SK-N-SH (cell line): Measurements from ENCODE around the gene KIAA2012. TPM values are rescaled to one million over a fixed set of nuclear protein-coding genes. Genes with fewer than 3 reads are reported as not detected.

Source experiments
- CTCF ChIA-PET: fragments of 300-600, 350-600 bp; formaldehyde crosslinking; extraction: SDS; loops from one replicate; lab custom pipeline; 2021; lab: Yijun Ruan, JAX
- POLR2A ChIA-PET: fragments of 350-600 bp; sonication (Branson Sonifier 250); formaldehyde crosslinking; extraction: SDS; loops from one replicate; lab custom pipeline; 2020; ENCODE audit warnings: antibody characterized with exemption, inconsistent platforms; lab: Yijun Ruan, JAX
- DNase-seq: peaks from one replicate; pipeline ENCODE4 v3.0.0; 2012
- H2AFZ ChIP-seq: fragments of 200-600 bp; sonication (generic); 2 replicates; pipeline ENCODE4 v1.8.1; 2016; ENCODE audit warnings: antibody characterized with exemption, mild to moderate bottlenecking, low read depth
- H3F3A ChIP-seq: fragments of 200-600 bp; sonication (generic); replicated peaks from 2 replicates; pipeline ENCODE3; 2016; ENCODE audit warnings: antibody characterized with exemption, mild to moderate bottlenecking; ENCODE audit not compliant: insufficient read depth
- H3K27ac ChIP-seq, 2 experiments: fragments of 200-500 bp in 1 of 2; fragments of 200-600 bp in 1 of 2; sonication (Bioruptor generic) in 1 of 2; sonication (generic), shearing (Covaris generic) in 1 of 2; 2 replicates each; pipeline versions ENCODE4 v1.5.1 to v1.6.1; 2014 to 2016; ENCODE audit warnings: low read depth in 2 of 2, inconsistent platforms in 1 of 2, low read length in 1 of 2, mild to moderate bottlenecking in 1 of 2, mixed read lengths in 1 of 2
- H3K27me3 ChIP-seq: fragments of 200-600 bp; sonication (generic), shearing (Covaris generic); 2 replicates; pipeline ENCODE4 v1.6.1; 2016; ENCODE audit warnings: mixed run types; ENCODE audit not compliant: insufficient read depth
- H3K36me3 ChIP-seq, 2 experiments: fragments of 200-500 bp in 1 of 2; fragments of 200-600 bp in 1 of 2; sonication (Bioruptor generic) in 1 of 2; sonication (generic) in 1 of 2; replicated peaks in 1 of 2; 2 replicates each; pipeline versions ENCODE3 to v1.5.1; 2014 to 2016; ENCODE audit warnings: low read length in 1 of 2, mild to moderate bottlenecking in 1 of 2; ENCODE audit not compliant: insufficient read depth in 2 of 2, control insufficient read depth in 1 of 2
- H3K4me1 ChIP-seq, 2 experiments: fragments of 200-500 bp in 1 of 2; fragments of 200-600 bp in 1 of 2; sonication (Bioruptor generic) in 1 of 2; sonication (generic), shearing (Covaris generic) in 1 of 2; 2 replicates each; pipeline versions ENCODE4 v1.5.1 to v1.6.1; 2014 to 2016; ENCODE audit warnings: low read depth in 1 of 2, low read length in 1 of 2, mixed run types in 1 of 2; ENCODE audit not compliant: insufficient read depth in 2 of 2, control insufficient read depth in 1 of 2
- H3K4me2 ChIP-seq: fragments of 200-600 bp; sonication (generic), shearing (Covaris generic); 2 replicates; pipeline ENCODE4 v1.6.1; 2017; ENCODE audit warnings: mixed run types
- H3K4me3 ChIP-seq, 2 experiments: fragments of 200-500 bp in 1 of 2; fragments of 200-600 bp in 1 of 2; sonication (Bioruptor generic) in 1 of 2; sonication (generic), shearing (Covaris generic) in 1 of 2; 2 replicates each; pipeline versions ENCODE4 v1.5.1 to v1.8.1; 2014 to 2016; ENCODE audit warnings: low read depth in 2 of 2, inconsistent platforms in 1 of 2, low read length in 1 of 2, mild to moderate bottlenecking in 1 of 2, mixed read lengths in 1 of 2, moderate library complexity in 1 of 2
- H3K79me2 ChIP-seq: fragments of 200-600 bp; sonication (generic); 2 replicates; pipeline ENCODE4 v1.8.1; 2017; ENCODE audit warnings: mild to moderate bottlenecking; ENCODE audit not compliant: insufficient read depth
- H3K9ac ChIP-seq: fragments of 200-600 bp; sonication (generic); 2 replicates; pipeline ENCODE4 v1.6.1; 2017; ENCODE audit warnings: mixed run types
- H3K9me2 ChIP-seq: fragments of 200-600 bp; sonication (generic); 2 replicates; pipeline ENCODE4 v1.6.1; 2017; ENCODE audit warnings: mixed run types
- H3K9me3 ChIP-seq: fragments of 200-600 bp; sonication (generic); 2 replicates; pipeline ENCODE4 v1.6.1; 2017; ENCODE audit warnings: mixed run types, mild to moderate bottlenecking, moderate library complexity
- H4K20me1 ChIP-seq: fragments of 200-600 bp; sonication (generic); 2 replicates; pipeline ENCODE4 v1.6.1; 2017; ENCODE audit warnings: mild to moderate bottlenecking, mixed run types; ENCODE audit not compliant: insufficient read depth
- CHD2 ChIP-seq: fragments of 150-350 bp; IDR thresholded peaks from 2 replicates; pipeline ENCODE4 v1.6.1; 2018; ENCODE audit warnings: low read length; ENCODE audit not compliant: partially characterized antibody
- CTCF ChIP-seq: fragments of 200-600 bp; sonication (generic); IDR thresholded peaks from 2 replicates; pipeline ENCODE4 v1.6.1; 2017; ENCODE audit warnings: antibody characterized with exemption, mild to moderate bottlenecking, moderate library complexity
- EP300 ChIP-seq, 2 experiments: IDR thresholded peaks; 2 replicates each; pipeline versions ENCODE4 v1.4.0 to v1.6.1; 2012; ENCODE audit warnings: borderline replicate concordance in 1 of 2, low read depth in 1 of 2, low read length in 1 of 2
- EZH2phosphoT487 ChIP-seq: fragments of 200-600 bp; sonication (generic); IDR thresholded peaks from 2 replicates; pipeline ENCODE4 v1.6.1; 2017; ENCODE audit warnings: low read depth, mixed run types, mild to moderate bottlenecking, antibody characterized with exemption, moderate library complexity, borderline replicate concordance
- FOXM1 ChIP-seq: IDR thresholded peaks from 2 replicates; pipeline ENCODE4 v1.4.0; 2012; ENCODE audit warnings: low read depth, mild to moderate bottlenecking
- GABPA ChIP-seq: IDR thresholded peaks from 2 replicates; pipeline ENCODE4 v1.4.0; 2012; ENCODE audit warnings: low read depth, mild to moderate bottlenecking
- GATA2 ChIP-seq: sonication (generic); formaldehyde crosslinking; IDR thresholded peaks from 2 replicates; pipeline ENCODE4 v1.5.0; 2020; ENCODE audit warnings: mild to moderate bottlenecking, missing genetic modification reagents
- JUND ChIP-seq: IDR thresholded peaks from 2 replicates; pipeline ENCODE4 v1.4.0; 2012
- MEF2A ChIP-seq: IDR thresholded peaks from 2 replicates; pipeline ENCODE4 v1.4.0; 2012; ENCODE audit warnings: low read depth, borderline replicate concordance
- MXI1 ChIP-seq: IDR thresholded peaks from 2 replicates; pipeline ENCODE4 v1.6.1; 2012; ENCODE audit warnings: mild to moderate bottlenecking, low read depth, low read length, improper control_type of control experiment
- NFIC ChIP-seq: IDR thresholded peaks from 2 replicates; pipeline ENCODE4 v1.4.0; 2012; ENCODE audit warnings: borderline replicate concordance
- POLR2AphosphoS5 ChIP-seq: IDR thresholded peaks from 2 replicates; pipeline ENCODE4 v1.6.1; 2012; ENCODE audit warnings: low read depth, low read length
- RCOR1 ChIP-seq: fragments of 150-350 bp; IDR thresholded peaks from 2 replicates; pipeline ENCODE4 v1.6.1; 2017; ENCODE audit warnings: antibody characterized with exemption, low read length
- SIN3A ChIP-seq: IDR thresholded peaks from 2 replicates; pipeline ENCODE4 v1.6.1; 2012; ENCODE audit warnings: low read depth, mild to moderate bottlenecking, low read length, moderate library complexity, borderline replicate concordance
- TCF12 ChIP-seq: IDR thresholded peaks from 2 replicates; pipeline ENCODE4 v1.4.0; 2012
- WGBS: methylation state at CpG from one replicate; pipeline ENCODE4 v1.1.6; 2017; ENCODE audit warnings: low lambda C conversion rate; 5-methylcytosine and 5-hydroxymethylcytosine counted together
- polyA plus RNA-seq, 3 experiments: library from polyadenylated mRNA; depleted of rRNA; stranded (reverse); fragments of >200 nt; gene quantifications; 2 replicates each; pipeline ENCODE4 v1.2.3, GENCODE V29; 2012
- TF ChIP-seq, protein P1 (sequence below): IDR thresholded peaks from 2 replicates; pipeline ENCODE4; 2012
- TF ChIP-seq, protein P2 (sequence below): IDR thresholded peaks from 2 replicates; pipeline ENCODE4 v1.6.1; 2012; ENCODE audit warnings: mild to moderate bottlenecking, low read depth, low read length, moderate library complexity

Gene KIAA2012
- polyA plus RNA-seq, 1 of the 3 experiments (the other 2 are of a cell fraction): 0.07 TPM

DNA sequence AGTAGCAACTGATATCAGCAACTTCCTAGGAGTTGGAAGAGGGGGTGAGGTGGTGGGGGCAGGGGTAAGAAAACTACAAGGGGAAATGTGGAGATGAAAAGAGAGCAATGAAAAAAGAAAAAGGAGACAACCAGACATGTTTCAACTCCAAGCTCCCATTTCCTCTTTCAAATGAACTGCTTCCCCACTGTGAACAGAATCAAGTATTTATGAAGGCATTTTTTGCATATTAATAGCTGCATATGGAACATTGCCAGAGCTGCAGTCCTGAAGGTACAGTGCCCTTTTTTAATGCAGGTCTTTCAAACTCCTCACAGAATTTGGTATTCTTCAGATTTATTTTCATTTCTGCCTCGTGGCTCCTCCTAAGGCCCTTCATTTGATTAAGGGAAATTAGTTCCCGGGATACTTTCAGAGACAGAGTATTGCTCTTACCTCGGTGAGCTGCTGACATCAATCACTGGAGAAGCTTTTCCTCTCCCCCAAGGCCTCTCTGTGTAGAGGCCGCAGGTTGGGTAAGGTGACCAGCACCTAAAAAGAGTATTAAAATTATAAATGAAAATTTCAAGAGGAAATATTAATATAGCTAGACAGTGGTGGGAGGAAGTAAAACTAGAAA is 68.4 kb downstream of the KIAA2012 start (continued):
- TF ChIP-seq CTCF: no peak

DNA sequence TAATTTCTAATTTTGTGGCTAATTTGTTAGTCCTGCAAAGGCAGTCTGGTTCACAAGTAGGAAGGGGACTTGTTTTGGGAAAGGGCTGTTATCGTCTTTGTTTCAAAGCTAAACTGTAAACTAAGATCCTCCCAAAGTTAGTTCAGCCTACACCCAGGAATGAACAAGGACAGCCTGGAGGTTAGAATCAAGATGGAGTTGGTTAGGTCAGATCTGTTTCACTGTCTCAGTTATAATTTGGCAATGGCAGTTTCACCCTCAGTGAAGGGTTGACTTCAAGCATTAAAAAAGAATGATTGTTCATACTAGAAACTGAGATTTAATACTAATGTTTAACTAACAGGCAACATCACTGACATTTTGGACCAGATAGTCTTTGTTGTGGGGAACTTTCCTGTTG is 69.5 kb downstream of the KIAA2012 start:
- DNase-seq: no peak
- ChIA-PET POLR2A (no interaction called here), CTCF (no interaction called here)
- Histone ChIP-seq H3K4me1 (peaks cover 14 to 20% of the 10 kb centered on the region in 2 experiments), H3K27me3 (no peaks in the 10 kb centered on the region), H3F3A (no peaks in the 10 kb centered on the region), H3K9ac (no peak overlapping the region), H4K20me1 (no peaks in the 10 kb centered on the region), H3K9me2 (no peaks in the 10 kb centered on the region), H3K79me2 (no peaks in the 10 kb centered on the region), H2AFZ (no peak overlapping the region), H3K36me3 (no peaks in the 10 kb centered on the region), H3K4me3 (no peak overlapping the region), H3K4me2 (no peak overlapping the region), H3K9me3 (no peaks in the 10 kb centered on the region), H3K27ac (no peak overlapping the region)
- TF ChIP-seq CHD2: no peak
- no peak for TF ChIP-seq CTCF
- WGBS: 86% methylated on average over 1 of the region's 1 CpG

GRCh38 chr2:202147775-202148174 is 74.7 kb downstream of the KIAA2012 start:
- Histone ChIP-seq H3K4me1 (peaks cover 2 to 9% of the 10 kb centered on the region in 2 experiments; a peak in 2 of 4 replicates), H3K36me3 (no peaks in the 10 kb centered on the region), H3K27ac (no peak overlapping the region), H3F3A (peaks cover 12% of the 10 kb centered on the region), H3K27me3 (no peaks in the 10 kb centered on the region), H3K9me3 (no peaks in the 10 kb centered on the region), H4K20me1 (no peaks in the 10 kb centered on the region), H3K4me3 (no peak overlapping the region), H2AFZ (no peak overlapping the region; the same call in 1 of the 2 replicates), H3K4me2 (no peak overlapping the region), H3K9me2 (no peaks in the 10 kb centered on the region), H3K9ac (no peak overlapping the region), H3K79me2 (no peaks in the 10 kb centered on the region)
- 85% methylated on average over 4 of the region's 4 CpGs for WGBS
- DNase-seq: no peak
- CTCF ChIA-PET: interaction anchor here (2.9 kb wide), 1 partner anchor 11 kb away, joined by 10 read pairs; no protein-coding TSS in a partner anchor
- POLR2A ChIA-PET: no interaction called here
- TF ChIP-seq, protein P1, sequence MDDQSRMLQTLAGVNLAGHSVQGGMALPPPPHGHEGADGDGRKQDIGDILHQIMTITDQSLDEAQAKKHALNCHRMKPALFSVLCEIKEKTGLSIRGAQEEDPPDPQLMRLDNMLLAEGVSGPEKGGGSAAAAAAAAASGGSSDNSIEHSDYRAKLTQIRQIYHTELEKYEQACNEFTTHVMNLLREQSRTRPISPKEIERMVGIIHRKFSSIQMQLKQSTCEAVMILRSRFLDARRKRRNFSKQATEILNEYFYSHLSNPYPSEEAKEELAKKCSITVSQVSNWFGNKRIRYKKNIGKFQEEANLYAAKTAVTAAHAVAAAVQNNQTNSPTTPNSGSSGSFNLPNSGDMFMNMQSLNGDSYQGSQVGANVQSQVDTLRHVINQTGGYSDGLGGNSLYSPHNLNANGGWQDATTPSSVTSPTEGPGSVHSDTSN: no peak
- TF ChIP-seq POLR2AphosphoS5: no peak
- no peak for TF ChIP-seq SIN3A
- TF ChIP-seq MEF2A: no peak
- no peak for TF ChIP-seq EZH2phosphoT487
- TF ChIP-seq JUND: no peak
- no peak for TF ChIP-seq MXI1
- TF ChIP-seq EP300 (IDR thresholded peaks at IDR 0.05; ENCODE audit: borderline replicate concordance in 1 of 2, low read depth in 1 of 2, low read length in 1 of 2): no peak
- no peak for TF ChIP-seq TCF12
- no peak for TF ChIP-seq GATA2
- no peak for TF ChIP-seq GABPA
- TF ChIP-seq NFIC: no peak
- TF ChIP-seq FOXM1: no peak
- TF ChIP-seq RCOR1: no peak
- TF ChIP-seq, protein P2, sequence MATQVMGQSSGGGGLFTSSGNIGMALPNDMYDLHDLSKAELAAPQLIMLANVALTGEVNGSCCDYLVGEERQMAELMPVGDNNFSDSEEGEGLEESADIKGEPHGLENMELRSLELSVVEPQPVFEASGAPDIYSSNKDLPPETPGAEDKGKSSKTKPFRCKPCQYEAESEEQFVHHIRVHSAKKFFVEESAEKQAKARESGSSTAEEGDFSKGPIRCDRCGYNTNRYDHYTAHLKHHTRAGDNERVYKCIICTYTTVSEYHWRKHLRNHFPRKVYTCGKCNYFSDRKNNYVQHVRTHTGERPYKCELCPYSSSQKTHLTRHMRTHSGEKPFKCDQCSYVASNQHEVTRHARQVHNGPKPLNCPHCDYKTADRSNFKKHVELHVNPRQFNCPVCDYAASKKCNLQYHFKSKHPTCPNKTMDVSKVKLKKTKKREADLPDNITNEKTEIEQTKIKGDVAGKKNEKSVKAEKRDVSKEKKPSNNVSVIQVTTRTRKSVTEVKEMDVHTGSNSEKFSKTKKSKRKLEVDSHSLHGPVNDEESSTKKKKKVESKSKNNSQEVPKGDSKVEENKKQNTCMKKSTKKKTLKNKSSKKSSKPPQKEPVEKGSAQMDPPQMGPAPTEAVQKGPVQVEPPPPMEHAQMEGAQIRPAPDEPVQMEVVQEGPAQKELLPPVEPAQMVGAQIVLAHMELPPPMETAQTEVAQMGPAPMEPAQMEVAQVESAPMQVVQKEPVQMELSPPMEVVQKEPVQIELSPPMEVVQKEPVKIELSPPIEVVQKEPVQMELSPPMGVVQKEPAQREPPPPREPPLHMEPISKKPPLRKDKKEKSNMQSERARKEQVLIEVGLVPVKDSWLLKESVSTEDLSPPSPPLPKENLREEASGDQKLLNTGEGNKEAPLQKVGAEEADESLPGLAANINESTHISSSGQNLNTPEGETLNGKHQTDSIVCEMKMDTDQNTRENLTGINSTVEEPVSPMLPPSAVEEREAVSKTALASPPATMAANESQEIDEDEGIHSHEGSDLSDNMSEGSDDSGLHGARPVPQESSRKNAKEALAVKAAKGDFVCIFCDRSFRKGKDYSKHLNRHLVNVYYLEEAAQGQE: no peak
